ENCODE results near the gene B4GALT6.
"Not testable (repeated sequence)": the region's sequence is repeated elsewhere in the genome, so short reads cannot be mapped to it uniquely, and the experiment has no call there.

The B4GALT6 gene, protein sequence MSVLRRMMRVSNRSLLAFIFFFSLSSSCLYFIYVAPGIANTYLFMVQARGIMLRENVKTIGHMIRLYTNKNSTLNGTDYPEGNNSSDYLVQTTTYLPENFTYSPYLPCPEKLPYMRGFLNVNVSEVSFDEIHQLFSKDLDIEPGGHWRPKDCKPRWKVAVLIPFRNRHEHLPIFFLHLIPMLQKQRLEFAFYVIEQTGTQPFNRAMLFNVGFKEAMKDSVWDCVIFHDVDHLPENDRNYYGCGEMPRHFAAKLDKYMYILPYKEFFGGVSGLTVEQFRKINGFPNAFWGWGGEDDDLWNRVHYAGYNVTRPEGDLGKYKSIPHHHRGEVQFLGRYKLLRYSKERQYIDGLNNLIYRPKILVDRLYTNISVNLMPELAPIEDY

DNA sequence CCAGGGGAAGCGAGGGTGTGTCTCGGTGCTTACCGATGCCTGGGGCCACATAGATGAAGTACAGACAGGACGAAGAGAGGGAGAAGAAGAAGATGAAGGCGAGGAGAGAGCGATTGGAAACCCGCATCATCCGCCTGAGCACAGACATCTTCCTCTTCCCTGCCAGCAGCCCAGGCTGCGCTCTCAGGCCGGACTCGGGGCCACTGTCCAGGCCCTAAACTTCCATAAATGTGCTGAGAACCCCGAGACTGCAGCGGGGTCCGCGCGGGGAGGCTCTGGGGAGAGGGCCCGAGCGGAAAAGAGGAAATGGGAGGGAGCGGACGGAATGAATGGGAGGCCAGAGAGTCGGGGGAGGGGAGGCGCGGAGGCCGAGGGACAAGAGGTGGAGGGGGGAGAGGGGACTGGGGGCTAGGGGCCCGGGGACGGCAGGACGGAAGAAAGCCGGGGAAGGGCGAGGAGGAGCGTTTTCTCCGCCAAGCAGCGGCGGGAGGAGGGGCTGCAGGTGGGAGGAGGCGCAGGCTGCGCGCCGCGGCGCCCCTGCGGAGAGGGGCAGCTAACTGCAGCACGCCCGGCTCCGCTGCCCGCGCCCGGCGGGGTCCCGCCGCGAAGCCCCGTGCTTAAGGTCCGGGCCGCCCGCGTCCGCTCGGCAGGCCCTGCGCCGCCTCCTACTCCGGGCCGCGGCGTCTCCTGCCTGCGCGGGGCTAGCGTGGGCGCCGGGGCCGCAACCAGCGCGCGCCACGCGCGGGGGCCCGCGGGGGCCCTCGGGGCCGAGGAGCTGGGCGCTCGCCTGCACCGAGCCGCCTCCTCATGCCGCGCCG lies at the start of gene B4GALT6:
B4GALT6 (minus strand) TSS at position 303 of the 818 bp plus-strand sequence; CDS start at position 148, 155 bp downstream.
- DNase-seq, result peak; percentile 63

DNA sequence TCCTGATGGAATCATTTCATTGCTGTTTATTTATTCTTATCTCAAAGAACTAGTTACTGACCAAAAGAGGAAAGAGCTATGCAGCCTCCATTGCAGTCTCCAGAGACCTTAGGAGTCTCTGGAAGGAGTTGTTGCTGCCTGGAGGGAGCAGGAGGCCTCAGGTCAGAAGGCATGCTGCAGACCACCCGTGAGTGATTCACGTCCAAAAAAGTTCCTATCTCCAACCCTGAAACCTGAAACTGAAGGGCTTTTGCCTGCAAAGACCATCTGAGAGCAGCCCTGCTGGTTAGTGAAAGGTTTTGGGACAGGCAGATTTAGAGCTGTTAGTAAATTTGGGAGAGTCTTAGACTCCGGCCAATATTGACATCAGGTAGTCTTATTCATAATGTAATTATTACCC lies 47.2 kb upstream of the B4GALT6 start:
- no peak for DNase-seq

DNA sequence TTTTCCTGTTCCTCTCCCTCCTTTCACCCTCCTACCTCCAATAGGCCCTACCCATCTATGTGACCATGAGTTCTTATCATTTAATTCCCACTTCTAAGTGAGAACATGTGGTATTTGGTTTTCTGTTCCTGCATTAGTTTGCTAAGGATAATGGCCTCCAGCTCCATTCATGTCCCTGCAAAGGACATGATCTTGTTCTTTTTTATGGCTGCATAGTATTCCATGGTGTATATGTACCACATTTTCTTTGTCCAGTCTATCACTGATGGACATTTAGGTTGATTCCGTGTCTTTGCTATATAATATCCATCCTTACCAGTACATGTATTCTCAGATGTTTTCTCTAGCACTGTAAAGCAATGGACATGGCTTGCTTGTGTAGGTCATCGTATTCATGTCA lies 44.8 kb upstream of the B4GALT6 start:
- not testable (repeated sequence) for DNase-seq

DNA sequence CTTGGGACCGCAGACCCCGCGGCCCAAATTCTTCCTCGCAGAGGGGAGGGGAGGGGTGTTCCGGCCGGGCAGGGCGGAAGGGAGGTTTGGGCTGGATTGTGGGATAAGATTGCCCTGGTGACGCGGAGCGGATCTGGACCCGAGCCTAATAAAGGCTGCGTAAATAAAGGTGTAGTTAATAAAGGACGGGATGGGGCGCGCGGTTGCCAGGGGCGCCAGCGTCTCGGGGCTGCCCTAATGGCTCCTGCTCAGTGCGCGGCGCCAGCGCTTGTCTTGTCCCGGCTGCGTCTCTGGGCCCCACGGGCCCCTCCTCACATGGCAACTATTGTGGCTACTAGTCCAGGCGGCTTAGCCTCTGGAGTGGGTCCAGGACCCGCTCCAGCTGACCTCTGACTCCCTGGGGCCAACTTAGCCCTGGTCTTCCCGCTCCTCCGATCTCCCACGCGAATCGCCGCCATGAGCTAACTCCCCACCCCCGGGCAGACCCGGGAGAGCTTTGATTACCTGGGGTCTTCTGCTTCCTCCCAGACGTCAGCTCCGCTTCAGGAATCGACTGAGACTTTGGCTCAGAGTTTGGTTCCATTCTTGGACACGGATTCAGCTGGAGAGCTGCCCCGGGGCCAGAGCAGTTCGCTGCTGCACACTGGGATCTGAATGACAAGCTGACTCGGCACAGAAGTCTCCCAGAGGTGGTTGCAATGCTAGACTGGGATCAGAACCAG lies 39.8 kb upstream of the B4GALT6 start:
- no peak for DNase-seq

- DNase-seq, result no peak
These were observed 39.2 kb upstream of the B4GALT6 start for GRCh38 chr18:31723639-31723989.

DNA sequence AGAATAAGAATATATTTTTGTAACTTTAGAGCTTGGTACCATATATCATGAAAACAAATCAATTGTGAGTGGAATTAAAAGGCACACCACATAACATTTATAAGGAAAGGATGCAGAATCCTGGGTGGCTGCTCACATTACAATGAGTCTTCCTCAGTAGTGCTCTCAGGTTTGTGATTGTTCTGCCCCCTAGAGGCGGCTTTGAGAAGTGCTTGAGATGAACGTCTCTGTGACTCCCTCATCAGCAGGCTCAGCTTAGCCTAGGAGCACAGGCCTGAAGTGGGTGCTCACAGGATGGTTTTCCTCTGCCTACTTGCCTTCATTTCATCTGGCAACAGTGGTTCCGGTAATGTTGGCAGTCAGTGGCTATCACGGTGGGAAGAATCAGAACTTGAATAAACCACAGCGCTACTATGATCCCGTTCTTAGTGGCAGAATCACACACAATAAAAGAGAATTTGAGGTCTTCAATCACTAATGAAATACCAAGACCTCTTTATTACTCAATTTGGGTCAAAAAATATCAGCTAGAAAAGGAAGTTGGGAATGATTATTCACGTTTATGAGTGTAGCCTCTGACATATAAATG lies 38.1 kb upstream of the B4GALT6 start:
- DNase-seq, result peak; percentile 46

DNA sequence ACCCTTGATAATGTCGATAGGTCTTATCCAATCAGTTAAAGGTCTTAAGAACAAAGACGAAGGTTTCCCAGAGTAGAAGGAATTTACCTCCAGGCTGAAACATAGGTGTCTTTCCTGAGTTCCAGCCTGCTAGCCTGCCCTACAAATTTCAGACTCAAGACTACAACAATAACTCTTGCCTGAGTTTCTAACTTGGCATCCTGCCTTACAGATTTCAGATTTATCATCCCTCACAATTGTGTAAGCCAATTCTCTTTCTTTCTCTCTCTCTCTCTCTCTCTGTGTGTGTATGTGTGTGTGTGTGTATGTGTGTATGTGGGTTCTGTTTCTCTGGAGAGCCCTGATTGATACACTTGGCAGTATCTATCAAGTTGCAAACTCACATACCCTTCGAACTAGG lies 37.2 kb upstream of the B4GALT6 start:
- no peak for DNase-seq

DNA sequence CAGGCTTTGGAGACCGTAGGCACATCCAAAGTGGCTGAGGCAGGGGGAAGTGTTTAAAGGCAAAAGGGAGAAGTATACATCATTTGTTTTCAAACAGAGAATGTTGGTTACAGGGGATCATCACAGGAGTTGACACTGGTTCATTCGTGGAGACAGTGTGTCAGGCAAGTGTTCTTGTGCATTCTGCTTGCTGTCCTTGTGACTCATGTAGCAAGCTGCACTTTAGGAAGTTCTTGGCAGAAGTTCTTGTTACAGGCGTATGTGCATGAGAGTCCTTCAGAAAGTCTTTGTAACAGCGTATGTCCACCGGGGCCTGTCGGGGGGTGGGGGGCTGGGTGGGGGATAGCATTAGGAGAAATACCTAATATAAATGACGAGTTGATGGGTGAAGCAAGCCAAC lies 36.5 kb upstream of the B4GALT6 start:
- DNase-seq, result no peak

DNA sequence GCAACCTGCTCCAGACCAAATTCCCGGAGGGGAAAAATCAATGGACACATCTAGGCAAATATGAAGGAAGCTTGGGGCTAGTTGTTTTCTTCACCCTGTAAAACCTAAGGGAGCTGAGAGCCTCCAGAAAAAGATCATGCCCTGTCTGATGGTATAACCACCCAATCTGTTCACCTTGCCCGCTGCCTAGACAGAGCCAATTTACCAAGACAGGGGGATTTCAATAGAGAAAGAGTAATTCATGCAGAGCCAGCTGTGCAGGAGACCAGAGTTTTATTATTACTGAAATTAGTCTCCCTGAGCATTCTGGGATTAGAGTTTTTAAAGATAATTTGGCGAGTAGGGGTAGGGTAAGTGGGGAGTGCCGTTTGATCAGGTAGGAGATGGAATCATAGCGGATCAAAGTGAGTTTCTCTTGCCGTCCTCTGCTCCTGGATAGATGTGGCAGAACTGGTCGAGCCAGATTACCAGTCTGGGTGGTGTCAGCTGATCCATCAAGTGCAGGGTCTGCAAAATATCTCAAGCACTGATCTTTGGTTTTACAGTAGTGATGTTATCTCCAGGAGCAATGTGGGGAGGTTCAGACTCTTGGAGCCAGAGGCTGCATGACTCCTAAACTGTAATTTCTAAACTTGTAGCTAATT lies 35.1 kb upstream of the B4GALT6 start:
- no peak for DNase-seq

DNA sequence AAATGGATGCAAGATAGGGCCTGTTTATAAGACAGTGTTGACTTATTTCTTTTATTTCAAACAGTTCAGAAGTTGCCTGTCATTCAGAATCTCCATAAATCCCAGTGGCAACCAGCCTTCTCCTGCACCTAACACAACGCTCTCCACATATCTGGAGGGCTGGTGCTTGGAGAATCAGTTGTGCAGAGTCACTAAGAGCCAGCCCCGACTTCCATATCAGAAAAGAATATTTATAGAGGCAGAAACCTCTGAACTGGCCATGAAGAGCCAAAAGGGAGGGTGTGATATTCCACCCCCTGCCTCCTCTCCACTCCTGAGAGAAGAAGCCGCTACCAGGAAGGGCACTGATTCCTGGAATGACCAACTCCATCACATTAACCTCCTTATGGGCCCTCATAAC lies 34.0 kb upstream of the B4GALT6 start:
- DNase-seq, result no peak

DNA sequence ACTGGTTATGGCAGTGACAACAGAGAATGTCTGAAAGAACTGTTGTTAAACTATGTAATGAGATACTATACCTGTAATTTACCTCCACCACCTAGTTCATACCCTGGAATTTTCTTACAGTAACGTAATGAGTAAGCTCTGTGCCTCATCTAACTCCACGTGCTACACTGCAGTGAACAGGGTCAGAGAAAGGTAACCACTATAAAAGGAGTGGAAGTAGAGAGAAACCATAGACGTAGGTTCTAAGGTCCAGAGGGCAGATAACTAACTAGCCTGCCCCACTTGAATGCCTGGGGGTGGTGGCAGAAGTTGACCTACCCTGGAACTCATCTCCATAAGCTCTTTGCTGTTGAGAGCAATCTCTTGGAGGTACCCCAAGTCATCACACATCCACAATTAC lies 32.0 kb upstream of the B4GALT6 start:
- DNase-seq, result no peak

- DNase-seq, result peak; percentile 51
These were observed 27.2 kb upstream of the B4GALT6 start for GRCh38 chr18:31711365-31712172.

GRCh38 chr18:31710826-31711225 lies 26.4 kb upstream of the B4GALT6 start:
- no peak for DNase-seq

- DNase-seq, result no peak
These were observed 23.4 kb upstream of the B4GALT6 start for GRCh38 chr18:31707815-31708214.

- no peak for DNase-seq
These were observed 18.1 kb upstream of the B4GALT6 start for GRCh38 chr18:31702449-31702848.

- DNase-seq, result no peak
These were observed 17.4 kb upstream of the B4GALT6 start for GRCh38 chr18:31701744-31702143.

DNA sequence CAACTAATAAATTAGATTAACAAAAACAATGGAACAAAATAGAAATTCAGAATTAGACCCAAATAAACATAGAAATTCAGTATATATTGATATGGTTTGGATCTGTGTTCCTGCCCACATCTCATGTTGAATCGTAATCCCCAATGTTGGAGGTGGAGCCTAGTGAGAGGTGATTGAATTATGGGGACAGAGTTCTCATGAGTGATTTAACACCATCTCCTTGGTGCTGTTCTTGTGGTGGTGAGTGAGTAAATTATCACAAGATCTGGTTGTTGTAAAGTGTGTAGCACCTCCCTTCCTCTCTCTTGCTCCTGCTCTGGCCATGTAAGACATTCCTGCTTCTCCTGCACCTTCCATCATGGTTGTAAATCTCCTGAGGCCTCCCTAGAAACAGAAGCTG lies 16.6 kb upstream of the B4GALT6 start:
- DNase-seq, result no peak

DNA sequence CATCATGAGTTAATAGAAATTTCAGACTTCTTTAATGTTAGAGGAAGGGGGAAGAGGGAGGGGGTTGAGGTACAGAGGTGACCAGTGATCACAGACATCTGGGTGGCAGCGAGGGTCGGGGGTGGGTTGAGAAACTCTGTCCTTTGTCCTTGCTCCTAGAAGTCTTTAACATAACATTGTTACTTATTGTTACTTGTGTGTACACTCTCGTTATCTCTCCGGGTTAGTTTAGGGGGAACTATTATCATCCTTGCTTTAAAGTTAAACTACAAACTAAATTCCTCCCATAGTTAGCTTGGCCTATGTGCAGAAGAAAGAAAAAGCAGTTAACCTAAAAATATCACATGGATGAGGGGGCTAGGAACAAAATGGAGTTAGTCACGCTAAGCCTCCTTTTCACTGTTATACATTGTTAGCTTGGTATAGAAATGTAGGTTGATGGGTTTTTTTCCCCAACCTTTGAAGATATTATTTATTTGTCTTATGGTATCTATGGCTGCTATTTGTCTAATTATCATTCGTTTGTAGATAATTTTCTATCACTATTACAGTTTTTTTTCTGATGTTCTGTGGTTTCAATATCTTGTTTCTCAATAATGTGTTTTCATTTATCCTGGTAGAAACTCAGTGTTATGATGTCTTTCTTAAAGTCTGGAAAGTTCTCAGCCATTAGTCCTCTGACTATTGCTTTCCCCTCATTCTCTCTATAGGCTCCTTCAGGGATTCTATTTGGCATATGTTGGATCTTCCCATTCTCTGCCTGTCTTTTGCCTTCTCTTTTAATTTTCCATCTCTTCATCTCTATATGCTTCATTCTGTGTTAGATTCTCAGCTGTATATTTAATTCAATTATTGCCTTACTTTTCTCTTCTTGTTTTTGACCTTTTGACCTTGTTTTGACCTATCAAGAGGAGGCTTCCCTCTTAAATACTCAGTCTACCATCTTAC lies 13.2 kb upstream of the B4GALT6 start:
- no peak for DNase-seq

GRCh38 chr18:31695989-31696388 lies 11.6 kb upstream of the B4GALT6 start:
- no peak for DNase-seq

DNA sequence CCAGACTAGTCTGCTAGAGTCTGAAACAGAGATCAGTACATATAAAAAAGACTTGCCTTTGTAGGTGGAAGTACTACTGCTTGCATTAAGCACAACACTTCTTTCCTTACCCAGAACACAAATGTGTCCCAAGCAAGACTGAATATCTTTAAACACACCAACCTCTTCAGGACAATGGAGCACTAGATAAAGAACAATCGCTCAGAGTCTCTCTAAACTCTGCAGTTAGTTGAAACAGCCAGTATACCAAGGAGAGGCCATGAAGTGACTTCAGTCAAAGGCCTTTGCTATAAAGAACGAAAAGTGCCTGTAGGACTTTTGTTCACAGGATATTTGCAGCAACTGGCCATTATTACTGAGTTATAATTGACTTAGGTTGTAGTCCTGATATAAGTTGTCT lies 9.9 kb upstream of the B4GALT6 start:
- DNase-seq, result no peak

GRCh38 chr18:31688606-31689005 lies 4.2 kb upstream of the B4GALT6 start:
- DNase-seq, result no peak
